Prostate gland (tissue), 2 donors: ENCODE results near the gene GLRX5.

Experiments used
- POLR2AphosphoS5 ChIP-seq: sonication (generic); formaldehyde crosslinking; IDR thresholded peaks from one replicate; pipeline ENCODE4 v1.6.1; 2017; ENCODE audit warnings: antibody characterized with exemption
- TF ChIP-seq, protein P1 (sequence below), 4 experiments: fragments of 200-600 bp in 2 of 4; fragments of 450-650 bp in 2 of 4; sonication (generic) in 2 of 4; IDR thresholded peaks; 1 replicate in 3 of 4; 2 replicates in 1 of 4; pipeline ENCODE4 v1.5.1; 2016 to 2019; ENCODE audit warnings: antibody characterized with exemption in 4 of 4, mild to moderate bottlenecking in 2 of 4, moderate library complexity in 2 of 4

DNA sequence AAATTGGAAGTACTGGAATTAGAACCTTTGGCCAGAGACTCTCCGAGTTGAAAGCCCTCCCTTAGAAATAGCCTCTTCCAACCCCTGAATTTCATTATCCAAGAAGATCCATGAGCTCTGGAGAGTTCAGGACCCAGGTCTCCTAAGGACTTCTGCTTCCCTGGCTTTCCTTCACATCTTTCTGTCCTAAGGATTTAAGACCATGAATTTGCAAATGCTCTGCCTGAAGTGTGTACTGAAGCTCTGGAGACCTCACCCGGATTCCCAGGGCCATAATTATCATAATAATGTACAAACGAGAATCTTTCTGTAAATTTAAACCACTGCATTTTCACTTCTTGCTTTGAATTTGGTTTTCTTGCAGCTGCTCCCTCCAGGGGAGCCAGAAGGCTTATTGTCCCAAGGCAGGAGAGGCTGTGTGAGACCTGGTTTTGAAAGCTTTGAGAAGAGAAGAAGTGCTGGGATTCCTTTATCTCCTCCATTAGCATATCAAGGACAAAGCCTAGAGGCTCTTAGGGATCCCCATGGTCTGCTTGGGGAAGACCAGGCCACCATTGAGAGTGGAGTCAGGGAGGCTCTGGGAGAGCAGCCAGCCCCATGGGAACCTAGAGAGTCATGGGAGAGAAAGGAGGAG, 41.1 kb downstream of the GLRX5 start:
- TF ChIP-seq, protein P1, sequence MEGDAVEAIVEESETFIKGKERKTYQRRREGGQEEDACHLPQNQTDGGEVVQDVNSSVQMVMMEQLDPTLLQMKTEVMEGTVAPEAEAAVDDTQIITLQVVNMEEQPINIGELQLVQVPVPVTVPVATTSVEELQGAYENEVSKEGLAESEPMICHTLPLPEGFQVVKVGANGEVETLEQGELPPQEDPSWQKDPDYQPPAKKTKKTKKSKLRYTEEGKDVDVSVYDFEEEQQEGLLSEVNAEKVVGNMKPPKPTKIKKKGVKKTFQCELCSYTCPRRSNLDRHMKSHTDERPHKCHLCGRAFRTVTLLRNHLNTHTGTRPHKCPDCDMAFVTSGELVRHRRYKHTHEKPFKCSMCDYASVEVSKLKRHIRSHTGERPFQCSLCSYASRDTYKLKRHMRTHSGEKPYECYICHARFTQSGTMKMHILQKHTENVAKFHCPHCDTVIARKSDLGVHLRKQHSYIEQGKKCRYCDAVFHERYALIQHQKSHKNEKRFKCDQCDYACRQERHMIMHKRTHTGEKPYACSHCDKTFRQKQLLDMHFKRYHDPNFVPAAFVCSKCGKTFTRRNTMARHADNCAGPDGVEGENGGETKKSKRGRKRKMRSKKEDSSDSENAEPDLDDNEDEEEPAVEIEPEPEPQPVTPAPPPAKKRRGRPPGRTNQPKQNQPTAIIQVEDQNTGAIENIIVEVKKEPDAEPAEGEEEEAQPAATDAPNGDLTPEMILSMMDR (IDR thresholded peaks at IDR 0.05), result no peak
- no peak for TF ChIP-seq POLR2AphosphoS5
